Activated CD4-positive, CD25-positive, alpha-beta regulatory T cell (primary cell): ENCODE measurements around the gene TRIM67.
"Not testable (repeated sequence)": the region's sequence is repeated elsewhere in the genome, so short reads cannot be mapped to it uniquely, and the experiment has no call there.

Source experiments
- DNase-seq, 4 experiments: peaks; one replicate each; lab custom pipeline; 2025; lab: John Stamatoyannopoulos, UW

TRIM67 gene

DNA sequence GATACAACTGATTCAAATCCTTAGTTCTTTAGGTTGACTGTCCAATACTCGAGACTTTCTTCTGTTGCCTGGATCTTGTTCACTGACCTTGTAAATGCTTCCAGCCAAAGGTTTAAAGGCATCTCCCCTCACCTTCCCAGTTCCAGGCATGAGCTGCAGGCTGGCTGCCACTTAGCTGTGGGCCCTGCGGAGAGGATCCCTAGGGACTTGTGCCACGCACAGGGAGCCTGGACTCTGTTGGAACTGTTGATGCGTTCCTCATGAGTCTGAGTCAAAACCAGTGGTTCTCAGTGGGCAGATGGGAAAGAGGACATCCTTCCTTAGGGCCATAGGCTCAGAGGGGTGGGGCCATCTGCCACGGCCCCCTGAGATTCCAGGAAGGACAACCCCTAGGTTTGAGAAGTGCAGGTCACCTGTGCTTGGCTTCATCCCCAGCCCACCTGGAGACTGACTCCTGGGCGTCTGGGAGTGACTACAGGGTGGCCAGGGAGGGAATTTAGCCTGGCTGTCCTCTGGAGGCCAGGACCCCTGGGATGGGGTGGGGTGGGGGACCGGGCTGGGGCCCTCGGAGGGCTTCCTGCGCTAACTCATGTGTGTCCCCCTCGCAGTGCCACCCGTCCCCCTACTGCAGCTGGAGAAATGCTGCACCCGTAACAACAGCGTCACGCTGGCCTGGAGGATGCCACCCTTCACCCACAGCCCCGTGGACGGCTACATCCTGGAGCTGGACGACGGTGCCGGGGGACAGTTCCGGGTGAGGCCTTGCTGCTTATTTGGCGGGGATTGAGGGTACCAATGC, 41.6 kb downstream of the TRIM67 start:
- DNase-seq: no peak

DNA sequence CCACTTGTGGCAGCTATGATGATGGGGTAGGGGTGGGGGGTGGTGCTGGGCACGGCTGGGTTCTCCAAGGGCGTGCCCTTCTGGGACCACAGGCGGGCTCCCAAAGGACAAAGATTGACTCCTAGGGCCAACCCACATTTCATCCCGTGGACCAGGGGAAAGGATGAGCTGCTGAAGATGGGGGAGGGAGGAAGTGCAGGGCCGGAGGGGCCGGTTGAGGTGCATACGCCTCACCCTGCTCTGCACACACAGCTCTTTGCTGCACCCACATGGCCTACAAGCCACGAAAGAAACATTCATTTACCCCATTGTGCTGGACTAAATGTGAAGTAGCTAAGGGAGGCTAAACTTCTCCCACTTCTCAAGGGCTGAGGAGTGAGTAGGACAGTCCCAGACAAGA, 45.0 kb downstream of the TRIM67 start:
- no peak for DNase-seq

DNA sequence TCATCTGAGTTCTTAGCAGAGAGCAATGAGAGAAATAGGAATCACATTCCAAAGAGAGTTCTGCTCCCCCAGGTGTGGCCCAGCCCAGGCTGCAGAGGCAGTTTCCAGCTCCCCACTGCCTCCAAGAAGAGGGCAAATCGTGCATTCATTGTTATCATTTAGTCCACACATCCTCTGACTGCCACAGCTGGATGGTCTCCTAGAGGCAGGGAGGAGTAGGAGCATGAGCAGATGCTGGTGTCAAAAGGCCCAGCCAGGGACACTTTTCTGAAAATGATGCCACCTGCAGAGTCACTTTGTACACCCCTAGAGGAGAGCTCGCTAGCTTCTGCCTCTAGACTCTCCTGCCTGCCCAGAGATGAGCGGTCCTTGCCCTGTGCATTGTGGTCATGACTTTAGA, 45.6 kb downstream of the TRIM67 start:
- no peak for DNase-seq

DNA sequence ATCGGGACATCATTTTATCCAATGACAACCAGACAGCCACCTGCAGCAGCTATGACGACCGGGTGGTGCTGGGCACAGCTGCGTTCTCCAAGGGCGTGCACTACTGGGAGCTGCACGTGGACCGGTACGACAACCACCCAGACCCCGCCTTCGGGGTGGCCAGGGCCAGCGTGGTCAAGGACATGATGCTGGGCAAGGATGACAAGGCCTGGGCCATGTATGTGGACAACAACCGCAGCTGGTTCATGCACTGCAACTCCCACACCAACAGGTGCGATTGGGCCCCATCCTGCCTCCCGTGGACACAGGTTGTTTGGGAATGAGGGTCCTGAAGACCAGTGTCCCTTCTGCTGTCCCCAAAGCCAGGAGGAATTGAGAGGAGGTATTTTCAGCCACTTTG, 47.1 kb downstream of the TRIM67 start:
- no peak for DNase-seq

DNA sequence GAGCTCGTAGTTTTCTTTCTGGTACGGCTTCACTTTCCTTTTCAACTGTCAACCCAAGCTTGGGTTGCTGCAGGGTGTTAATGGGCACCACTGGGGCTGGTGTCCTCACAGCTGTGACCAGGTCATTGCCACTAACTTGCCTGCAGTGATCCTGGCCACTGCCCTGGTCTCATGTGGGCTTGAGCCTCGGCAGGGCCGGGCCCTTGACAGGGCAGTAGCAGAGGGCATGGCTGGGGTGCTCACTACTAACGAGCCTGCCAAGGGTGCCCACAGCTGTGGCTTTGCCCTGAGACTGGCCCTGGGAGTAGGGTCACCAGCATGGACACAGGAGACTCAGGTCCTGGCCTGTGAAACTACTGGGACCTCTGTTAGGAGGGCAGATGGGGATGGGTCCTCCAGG, 47.7 kb downstream of the TRIM67 start:
- no peak for DNase-seq

DNA sequence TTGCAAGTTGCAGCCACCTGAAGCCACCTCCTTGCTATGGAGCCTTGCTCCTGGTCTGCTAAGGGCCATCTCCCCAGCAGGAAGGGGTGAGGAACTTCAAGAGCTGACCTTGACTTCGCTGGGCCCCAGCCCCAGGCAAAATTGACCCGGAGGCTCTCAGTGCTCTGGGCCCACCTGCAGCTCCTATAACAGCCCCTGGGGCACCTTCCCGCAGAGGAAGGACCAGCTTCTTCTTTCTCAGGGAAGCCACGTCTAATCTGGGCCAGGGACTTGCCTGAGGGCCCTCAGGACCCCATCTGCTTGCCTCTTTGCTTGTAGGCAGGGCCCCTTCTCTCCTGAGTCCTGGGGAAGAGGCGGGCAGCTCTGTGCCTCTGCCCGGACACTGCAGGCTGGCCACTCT, 48.3 kb downstream of the TRIM67 start:
- no peak for DNase-seq

DNA sequence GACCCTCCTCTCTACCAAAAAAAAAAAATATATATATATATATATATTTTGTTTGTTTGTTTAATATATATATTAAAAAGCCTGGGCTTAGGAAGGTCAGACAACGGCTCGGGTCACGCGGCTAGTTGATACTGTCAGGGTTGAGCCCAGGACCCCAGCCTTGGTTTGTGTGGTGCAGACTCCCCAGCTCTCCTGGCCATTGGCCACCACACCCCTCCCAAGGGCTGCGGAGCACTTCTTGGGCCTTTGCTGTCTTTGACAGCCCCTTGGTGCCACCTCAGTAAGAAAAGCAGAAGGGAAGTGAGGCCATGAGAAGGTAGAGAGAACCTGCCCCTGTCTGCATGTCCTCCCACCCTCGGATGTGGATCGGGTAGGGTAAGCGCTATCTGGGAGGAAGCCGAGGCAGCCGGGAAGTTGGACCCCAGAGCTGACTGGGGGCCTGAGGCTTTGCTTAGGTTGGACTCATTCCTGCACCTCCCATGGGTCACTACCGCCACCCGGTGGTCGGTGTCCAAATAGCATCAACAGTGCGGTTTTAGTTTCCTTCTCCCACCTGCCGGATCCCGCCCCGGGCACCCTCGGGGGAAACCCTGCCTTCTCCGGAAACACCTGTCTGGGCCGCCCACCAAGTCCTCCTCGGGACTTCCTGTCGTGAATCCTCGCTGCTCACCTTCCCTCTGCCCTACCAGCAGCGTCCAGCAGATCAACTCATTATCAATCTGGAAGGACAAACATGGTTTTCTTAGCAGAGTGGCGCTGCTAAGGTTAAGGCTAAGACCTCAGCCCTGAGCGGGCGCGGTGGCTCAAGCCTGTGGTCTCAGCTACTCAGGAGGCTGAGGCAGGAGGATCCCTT, 49.4 kb downstream of the TRIM67 start:
- peak; percentile 74 to 91 (median 82) for DNase-seq

DNA sequence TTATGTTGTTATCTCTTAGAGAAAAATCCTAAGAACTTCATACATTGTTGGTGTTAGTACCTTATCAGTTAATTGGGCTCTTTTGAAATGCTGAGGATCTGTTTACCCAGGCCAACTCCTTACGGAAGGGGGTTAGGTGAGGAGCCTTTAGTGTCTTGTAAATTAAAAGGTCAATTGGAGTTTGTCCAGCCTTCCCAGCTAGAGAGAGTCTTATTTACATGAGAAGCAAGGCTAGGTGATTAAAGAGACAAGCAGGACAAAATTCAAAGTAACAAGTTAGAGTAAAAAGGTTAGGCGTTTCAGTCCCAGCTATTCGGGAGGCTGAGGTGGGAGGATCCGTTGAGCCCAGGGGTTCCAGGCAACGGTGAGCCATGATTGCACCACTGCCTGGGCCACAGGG, 50.4 kb downstream of the TRIM67 start:
- not testable (repeated sequence) for DNase-seq

DNA sequence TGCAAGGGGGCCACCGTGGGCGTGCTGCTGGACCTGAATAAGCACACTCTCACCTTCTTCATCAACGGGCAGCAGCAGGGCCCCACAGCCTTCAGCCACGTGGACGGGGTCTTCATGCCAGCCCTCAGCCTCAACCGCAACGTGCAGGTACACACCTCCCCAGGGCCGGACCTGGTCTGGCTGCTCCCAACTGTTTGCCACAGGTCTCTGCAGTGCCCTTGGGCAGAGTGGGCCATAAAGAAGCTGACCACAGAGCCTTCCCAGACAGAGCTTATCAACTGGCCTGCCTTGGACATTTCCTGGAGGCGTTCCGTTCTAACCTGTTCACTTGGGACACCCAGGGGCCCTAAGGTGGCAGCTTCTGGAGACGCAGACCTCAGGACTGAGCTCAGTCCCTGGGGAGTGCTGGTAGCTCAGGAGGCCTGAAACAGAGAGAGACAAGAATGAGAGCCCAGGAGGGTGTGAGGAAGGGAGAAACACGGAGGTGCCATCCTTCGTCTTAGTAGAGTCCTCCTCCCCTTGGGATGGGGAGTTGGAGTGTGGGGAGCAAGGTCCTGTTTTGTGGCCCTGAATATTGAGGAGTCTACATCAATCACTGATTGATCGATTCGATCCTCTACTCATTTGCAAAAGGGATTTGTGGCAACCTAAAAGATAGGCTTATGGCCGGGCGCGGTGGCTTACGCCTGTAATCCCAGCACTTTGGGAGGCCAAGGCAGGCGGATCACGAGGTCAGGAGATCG, 52.1 kb downstream of the TRIM67 start:
- DNase-seq: no peak

DNA sequence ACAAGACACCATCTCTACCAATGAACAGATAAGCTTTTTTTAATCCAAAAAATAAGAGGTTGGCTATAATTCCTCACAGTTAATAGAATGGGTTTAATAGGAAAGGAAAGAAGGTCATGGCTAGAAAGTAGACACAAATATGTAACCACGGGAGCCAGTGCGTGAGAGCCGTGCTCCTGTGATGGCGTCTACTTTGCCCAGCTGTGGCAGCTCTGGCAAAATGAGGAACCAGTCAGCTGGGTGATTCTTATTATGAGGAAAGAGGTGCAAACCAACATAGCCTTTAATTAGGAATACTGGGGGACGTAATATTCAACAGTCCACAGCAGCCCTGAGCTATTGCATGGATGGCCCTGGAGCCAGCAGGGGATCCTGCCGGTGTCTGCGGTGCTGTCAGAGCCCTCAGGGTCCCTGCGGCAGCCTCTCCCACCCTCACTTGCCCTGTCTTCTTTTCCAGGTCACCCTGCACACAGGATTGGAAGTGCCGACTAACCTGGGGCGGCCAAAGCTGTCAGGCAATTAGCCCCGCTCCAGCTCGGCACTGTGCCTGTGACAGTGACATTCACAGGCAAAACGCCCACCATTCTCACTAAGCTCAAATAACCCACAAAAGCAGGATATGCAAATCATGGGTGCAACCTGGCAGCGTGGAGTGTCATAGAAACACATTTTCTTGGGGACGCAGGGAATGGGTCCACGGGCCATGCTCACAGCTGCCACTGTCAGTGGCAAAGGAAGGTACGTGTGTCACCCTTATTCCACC, 53.2 kb downstream of the TRIM67 start:
- no peak for DNase-seq

DNA sequence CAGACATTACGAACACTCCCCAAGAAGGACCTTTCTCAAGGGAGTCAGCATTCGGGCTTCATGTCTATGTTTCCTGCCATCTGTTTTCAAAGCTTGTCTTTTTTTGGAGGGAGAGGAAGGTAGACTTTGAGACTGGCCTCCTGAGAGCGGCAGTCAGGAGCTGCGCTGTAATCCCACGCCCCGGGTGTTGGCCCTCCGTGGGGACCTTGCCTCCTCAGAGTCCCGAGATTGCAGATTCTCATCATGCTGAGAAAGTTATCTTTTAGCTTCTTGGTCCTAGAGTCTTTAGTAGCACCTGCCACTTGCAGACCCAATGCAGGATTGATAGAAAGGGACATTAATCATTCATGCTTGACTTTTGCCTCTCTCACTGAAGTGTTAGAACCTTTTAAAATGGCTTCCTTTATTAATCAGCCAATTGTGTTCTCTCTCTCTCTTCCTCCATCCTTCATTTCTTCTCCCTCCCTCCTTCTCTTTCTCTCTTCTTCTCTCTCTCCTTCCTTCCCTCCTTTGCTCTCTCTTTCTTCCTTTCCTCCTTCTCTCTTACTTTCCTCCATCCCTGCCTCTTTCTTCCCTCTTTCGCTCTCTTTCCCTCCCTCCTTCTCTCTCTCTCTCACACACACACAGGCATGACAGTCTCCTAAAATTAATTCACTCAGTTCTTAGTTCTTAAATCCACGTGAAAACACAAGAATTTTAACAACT, 54.0 kb downstream of the TRIM67 start:
- DNase-seq: no peak

DNA sequence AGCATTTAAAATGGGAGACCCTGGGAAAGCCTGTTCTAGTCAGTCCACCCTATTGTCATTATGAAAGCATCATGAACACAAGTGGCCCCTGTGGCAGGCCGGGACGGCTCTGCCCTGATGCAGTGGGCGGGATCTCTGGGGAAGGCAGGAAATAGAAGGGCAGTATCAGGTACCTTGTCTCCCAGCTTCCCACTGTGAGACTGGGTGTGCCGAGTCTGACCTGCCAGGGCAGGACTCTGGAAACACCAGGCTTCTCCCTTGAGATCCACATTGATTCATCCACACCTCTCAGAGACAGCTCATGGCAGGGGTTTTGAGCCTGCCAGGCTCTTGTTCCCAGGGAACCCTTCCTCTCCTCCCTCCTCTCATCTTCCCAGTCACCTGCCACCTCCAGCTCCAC, 54.6 kb downstream of the TRIM67 start:
- no peak for DNase-seq

DNA sequence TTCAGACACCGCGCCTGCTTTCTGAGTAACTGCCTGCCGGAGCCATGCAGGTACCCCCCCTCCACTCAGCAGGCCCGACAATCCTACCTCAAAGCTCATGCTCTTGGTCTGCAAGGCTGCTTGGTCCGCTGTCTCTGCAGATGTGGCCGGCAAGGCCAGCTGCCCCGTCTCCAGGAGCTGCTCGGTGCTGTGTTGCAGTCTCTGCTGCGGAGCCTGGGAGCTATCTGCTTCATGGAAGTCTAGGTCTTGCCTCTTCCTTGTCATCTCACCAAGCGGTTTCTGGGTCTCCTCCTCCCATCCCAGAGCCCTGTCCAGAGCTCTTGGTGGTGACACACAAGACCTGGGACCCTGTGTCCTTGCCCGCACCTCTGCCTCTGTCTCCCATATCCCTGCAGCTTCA, 55.2 kb downstream of the TRIM67 start:
- DNase-seq: no peak

DNA sequence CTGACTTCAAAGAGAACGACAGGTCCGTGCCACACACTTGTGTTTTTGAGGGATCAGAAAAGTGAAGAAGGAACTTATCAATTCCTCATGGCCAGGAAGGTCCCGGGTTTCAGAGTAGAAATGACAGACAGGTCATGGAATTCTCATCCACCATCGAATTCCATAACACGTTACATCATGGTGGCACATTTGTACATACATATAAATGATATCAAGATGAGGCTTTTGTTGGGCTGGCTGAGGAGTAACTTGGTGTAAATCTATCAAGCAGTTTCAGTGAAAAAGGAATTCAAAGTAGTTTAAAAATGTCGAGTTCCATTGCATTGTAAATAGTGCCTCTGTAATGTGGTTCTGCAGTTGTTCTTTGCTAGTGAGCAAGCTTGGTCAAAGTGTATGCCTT, 56.2 kb downstream of the TRIM67 start:
- DNase-seq: no peak

DNA sequence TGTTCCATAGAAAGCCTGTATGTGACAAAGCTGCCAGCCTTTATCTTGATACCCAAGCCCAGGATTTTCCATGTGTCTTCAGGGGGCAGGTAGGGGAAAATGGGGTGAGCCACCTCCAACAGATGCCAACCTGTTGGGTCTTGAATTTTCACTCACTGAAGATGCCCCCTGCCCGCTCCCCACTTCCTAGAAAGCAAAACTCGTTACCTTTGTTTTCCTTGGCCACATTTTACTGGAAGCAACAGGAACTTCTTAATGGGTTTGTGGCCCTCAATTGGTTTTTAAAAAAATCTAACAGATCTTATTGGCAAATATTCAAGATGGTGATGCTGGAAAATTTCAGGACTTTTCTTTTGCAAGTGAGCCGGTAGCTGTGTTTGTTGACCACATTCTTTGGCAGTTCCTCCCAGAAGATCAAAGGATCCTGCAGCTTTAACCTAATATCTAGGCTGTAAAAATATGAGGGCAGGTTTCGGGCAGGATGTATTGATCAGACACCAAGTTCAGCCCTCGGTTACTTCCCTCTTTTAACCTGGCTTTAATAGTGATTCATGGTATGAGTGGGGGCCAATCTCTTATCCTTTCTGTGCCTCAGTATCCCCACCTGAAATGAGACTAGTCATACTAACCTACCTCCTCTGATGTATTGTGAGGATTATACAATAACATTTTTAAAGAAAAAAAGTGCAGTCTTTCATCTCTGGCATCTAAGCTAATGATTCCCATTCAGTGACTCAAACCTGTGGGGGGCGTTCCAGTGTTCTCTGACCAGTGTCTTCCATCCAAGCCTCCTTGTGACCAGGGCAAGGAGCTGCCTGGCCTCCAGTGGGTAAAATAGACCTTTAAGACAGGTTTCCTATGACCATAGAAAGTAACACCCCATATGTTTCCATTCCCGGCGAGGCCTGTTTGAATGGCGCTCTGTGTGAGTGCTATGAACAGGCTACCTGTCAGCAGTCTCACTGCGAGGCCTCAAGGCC, 57.9 kb downstream of the TRIM67 start:
- no peak for DNase-seq

DNA sequence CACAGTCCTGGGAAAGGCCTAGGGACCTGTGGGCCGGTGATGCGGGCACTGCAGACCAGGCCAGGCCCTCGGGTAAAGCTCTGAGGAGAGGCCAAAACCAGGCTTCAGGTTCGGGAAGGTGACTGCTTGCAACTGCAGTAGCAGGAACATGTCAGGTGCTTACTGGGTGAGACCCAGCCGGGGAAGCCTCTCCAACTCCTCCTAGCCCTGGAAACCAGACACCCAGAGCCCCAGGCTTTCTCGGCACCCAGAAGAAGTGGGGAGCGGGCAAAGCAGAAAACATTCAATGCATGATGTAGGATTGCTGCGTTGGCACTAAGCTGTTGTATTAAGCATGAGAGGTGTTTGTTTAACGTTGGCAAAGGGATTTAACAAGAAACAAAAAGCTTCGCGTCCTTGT, 58.9 kb downstream of the TRIM67 start:
- DNase-seq: no peak

DNA sequence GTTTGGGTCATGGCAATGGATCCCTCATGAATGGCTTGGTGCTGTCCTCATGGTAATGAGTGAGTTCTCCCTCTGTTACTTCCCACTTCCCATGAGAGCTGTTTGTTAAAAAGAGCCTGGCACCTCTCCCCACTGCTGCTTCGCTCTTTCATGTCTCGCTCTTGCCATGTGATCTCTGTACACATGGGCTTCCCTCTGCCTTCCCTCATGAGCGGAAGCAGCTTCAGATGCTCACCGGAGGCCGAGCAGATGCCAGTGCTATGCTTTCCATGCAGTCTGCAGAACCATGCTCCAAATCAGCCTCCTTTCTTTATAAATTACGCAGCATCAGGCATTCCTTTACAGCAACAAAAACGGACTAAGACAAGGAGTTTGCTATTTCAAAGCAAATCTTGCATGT, 64.3 kb downstream of the TRIM67 start:
- no peak for DNase-seq

DNA sequence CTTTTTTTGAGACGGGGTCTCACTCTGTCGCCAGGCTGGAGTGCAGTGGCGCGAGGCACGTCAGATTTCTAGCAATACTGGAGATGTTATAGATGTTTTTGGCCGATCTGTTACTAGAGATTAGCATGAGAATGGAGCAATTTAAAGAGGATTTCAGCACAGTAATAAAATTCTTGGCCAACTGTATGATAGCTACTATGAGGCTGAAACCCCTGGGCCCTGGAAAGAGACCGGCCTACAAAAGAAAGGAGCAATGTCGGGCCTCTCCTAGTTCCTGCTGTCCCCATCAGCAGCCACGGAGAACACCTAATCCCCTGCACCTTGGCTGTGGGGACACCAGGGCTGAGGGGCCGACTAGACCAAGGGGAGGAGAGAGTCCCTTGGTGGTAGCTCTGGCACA, 69.7 kb downstream of the TRIM67 start:
- no peak for DNase-seq

DNA sequence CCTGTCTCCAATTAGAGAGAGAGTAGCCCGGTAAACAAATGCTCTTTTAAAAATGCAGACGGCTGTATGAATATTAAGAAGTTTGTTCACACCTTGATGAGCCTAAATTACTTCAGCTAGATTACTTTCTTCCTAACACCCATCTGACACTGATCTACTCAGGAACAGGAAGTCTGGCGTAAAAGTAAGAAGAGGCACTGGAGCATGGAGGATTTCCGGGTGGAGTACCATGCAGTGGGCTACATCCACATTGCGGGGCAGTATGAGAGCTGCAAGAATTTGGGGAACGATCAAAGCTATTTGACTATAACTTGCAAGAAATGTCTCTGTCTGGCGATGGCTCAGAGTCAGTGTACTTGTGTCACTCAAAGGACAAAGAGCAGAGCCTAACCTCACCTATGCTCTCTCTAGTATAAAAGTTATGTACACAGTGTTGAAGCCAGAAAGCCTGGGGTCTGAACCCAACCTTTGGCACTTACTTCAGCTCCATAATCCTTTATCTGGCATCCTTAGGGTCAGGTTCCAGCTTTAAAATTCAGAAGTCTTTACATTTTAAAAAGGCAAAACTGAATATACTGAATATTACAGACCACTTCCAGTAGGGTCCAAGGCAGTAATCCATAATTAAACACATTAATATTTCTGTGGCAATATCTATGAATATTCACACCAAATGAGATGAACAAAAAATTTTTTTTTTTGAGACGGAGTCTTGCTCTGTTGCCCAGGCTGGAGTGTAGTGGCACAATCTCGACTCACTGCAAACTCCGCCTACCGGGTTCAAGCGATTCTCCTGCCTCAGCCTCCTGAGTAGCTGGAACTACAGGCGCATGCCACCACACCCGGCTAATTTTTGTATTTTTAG, 71.2 kb downstream of the TRIM67 start:
- no peak for DNase-seq
